Trophoblast cell (in vitro differentiated cells and primary cell): ENCODE results near the gene BCL2L1.
"Not testable (repeated sequence)": the region's sequence is repeated elsewhere in the genome, so short reads cannot be mapped to it uniquely, and the experiment has no call there.

Experiments
- DNase-seq, 2 donors: peaks; one replicate each; pipeline ENCODE4 v3.0.0-alpha.2; 2016
- H2AFZ ChIP-seq: 2 replicates; pipeline ENCODE4 v1.6.1; 2013; ENCODE audit warnings: low read length, moderate library complexity, mild to moderate bottlenecking; ENCODE audit not compliant: insufficient read depth, poor library complexity
- H2AK5ac ChIP-seq: 2 replicates; pipeline ENCODE4 v1.6.1; 2013; ENCODE audit warnings: mild to moderate bottlenecking, low read length
- H2BK120ac ChIP-seq: 2 replicates; pipeline ENCODE4 v1.6.1; 2013; ENCODE audit warnings: low read length, mild to moderate bottlenecking, moderate library complexity; ENCODE audit not compliant: insufficient read depth, poor library complexity
- H2BK12ac ChIP-seq: 2 replicates; pipeline ENCODE4 v1.6.1; 2013; ENCODE audit warnings: mild to moderate bottlenecking, low read length, moderate library complexity
- H2BK5ac ChIP-seq: 2 replicates; pipeline ENCODE4 v1.6.1; 2013; ENCODE audit warnings: low read length, low read depth, moderate library complexity, mild to moderate bottlenecking; ENCODE audit not compliant: poor library complexity
- H3K14ac ChIP-seq: 2 replicates; pipeline ENCODE4 v1.6.1; 2013; ENCODE audit warnings: mild to moderate bottlenecking, low read length
- H3K18ac ChIP-seq: 2 replicates; pipeline ENCODE4 v1.6.1; 2013; ENCODE audit warnings: mild to moderate bottlenecking, low read length
- H3K23ac ChIP-seq: 2 replicates; pipeline ENCODE4 v1.6.1; 2013; ENCODE audit warnings: low read length
- H3K27ac ChIP-seq: 2 replicates; pipeline ENCODE4 v1.5.1; 2013; ENCODE audit warnings: low read depth, mild to moderate bottlenecking, inconsistent platforms, low read length, moderate library complexity
- H3K27me3 ChIP-seq: 2 replicates; pipeline ENCODE4 v1.6.1; 2013; ENCODE audit warnings: inconsistent platforms, mild to moderate bottlenecking, low read length, moderate library complexity; ENCODE audit not compliant: insufficient read depth
- H3K36me3 ChIP-seq, 2 experiments: 1 replicate in 1 of 2; 2 replicates in 1 of 2; pipeline ENCODE4 v1.6.1; 2013; ENCODE audit warnings: low read length in 2 of 2, mild to moderate bottlenecking in 2 of 2, moderate library complexity in 1 of 2; ENCODE audit not compliant: insufficient read depth in 2 of 2, control insufficient read depth in 1 of 2
- H3K4ac ChIP-seq: 2 replicates; pipeline ENCODE4 v1.6.1; 2013; ENCODE audit warnings: low read depth, mild to moderate bottlenecking, low read length, moderate library complexity
- H3K4me1 ChIP-seq, 2 experiments: 1 replicate in 1 of 2; 2 replicates in 1 of 2; pipeline ENCODE4 v1.6.1; 2013; ENCODE audit warnings: low read length in 2 of 2, mild to moderate bottlenecking in 2 of 2, moderate library complexity in 1 of 2; ENCODE audit not compliant: insufficient read depth in 2 of 2, control insufficient read depth in 1 of 2
- H3K4me2 ChIP-seq: 2 replicates; pipeline ENCODE4 v1.6.1; 2013; ENCODE audit warnings: inconsistent platforms, mild to moderate bottlenecking, low read length, moderate library complexity
- H3K4me3 ChIP-seq: 2 replicates; pipeline ENCODE4 v1.5.1; 2013; ENCODE audit warnings: mild to moderate bottlenecking, low read depth, low read length, inconsistent platforms
- H3K79me1 ChIP-seq: one replicate; pipeline ENCODE4 v1.6.1; 2013; ENCODE audit warnings: low read length
- H3K79me2 ChIP-seq: 2 replicates; pipeline ENCODE4 v1.6.1; 2013; ENCODE audit warnings: low read length, mild to moderate bottlenecking; ENCODE audit not compliant: control insufficient read depth, insufficient read depth, poor library complexity
- H3K9ac ChIP-seq: 2 replicates; pipeline ENCODE4 v1.6.1; 2013; ENCODE audit warnings: mild to moderate bottlenecking, low read length
- H3K9me3 ChIP-seq: 2 replicates; pipeline ENCODE4 v1.6.1; 2013; ENCODE audit warnings: low read depth, mild to moderate bottlenecking, control low read depth, inconsistent platforms, low read length; ENCODE audit not compliant: insufficient read depth
- H4K12ac ChIP-seq: 2 replicates; pipeline ENCODE4 v1.6.1; 2013; ENCODE audit warnings: low read depth, mild to moderate bottlenecking, low read length, moderate library complexity
- H4K8ac ChIP-seq: 2 replicates; pipeline ENCODE4 v1.6.1; 2013; ENCODE audit warnings: low read depth, mild to moderate bottlenecking, low read length, moderate library complexity
- H4K91ac ChIP-seq: one replicate; pipeline ENCODE4 v1.6.1; 2013; ENCODE audit warnings: low read depth, mild to moderate bottlenecking, low read length, moderate library complexity
- WGBS: extraction: QIAGEN DNeasy Blood & Tissue Kit; methylation state at CpG from one replicate; pipeline ENCODE4 v1.1.7; 2013; ENCODE audit warnings: missing lambda C conversion rate; ENCODE audit not compliant: insufficient read length, insufficient coverage; ENCODE audit errors: extremely low coverage; 5-methylcytosine and 5-hydroxymethylcytosine counted together

Gene BCL2L1

GRCh38 chr20:31653561-31653960 lies 69.1 kb downstream of the BCL2L1 start:
- no peak overlapping the region for H3K4me2 ChIP-seq

GRCh38 chr20:31652917-31653396 lies 69.7 kb downstream of the BCL2L1 start:
- H3K9me3 ChIP-seq, result no peaks in the 10 kb centered on the region
- no peak overlapping the region for H2BK5ac ChIP-seq
- no peaks in the 10 kb centered on the region for H3K36me3 ChIP-seq
- DNase-seq, result no peak
- H4K8ac ChIP-seq, result no peak overlapping the region
- no peak overlapping the region for H3K4ac ChIP-seq
- H2BK120ac ChIP-seq, result no peak overlapping the region
- no peak overlapping the region for H2AK5ac ChIP-seq
- no peaks in the 10 kb centered on the region for H3K27me3 ChIP-seq
- no peak overlapping the region for H3K23ac ChIP-seq
- H2BK12ac ChIP-seq, result no peak overlapping the region
- no peak overlapping the region for H3K4me3 ChIP-seq
- no peak overlapping the region for H2AFZ ChIP-seq
- no peaks in the 10 kb centered on the region for H3K79me1 ChIP-seq
- no peak overlapping the region for H4K12ac ChIP-seq
- H3K27ac ChIP-seq, result no peak overlapping the region
- H3K4me1 ChIP-seq, result no peaks in the 10 kb centered on the region
- WGBS, result no CpG with 5 or more reads among the region's 5 CpGs
- H3K14ac ChIP-seq, result no peak overlapping the region
- no peaks in the 10 kb centered on the region for H3K79me2 ChIP-seq
- H3K18ac ChIP-seq, result no peak overlapping the region
- H3K4me2 ChIP-seq, result no peak overlapping the region
- no peak overlapping the region for H3K9ac ChIP-seq
- H4K91ac ChIP-seq, result no peak overlapping the region

More at GRCh38 chr20:31653561-31653960, 69.1 kb downstream of the BCL2L1 start:
- no peak overlapping the region for H4K12ac ChIP-seq
- H3K4ac ChIP-seq, result no peak overlapping the region
- no peaks in the 10 kb centered on the region for H3K4me1 ChIP-seq
- H2BK5ac ChIP-seq, result no peak overlapping the region
- H2BK120ac ChIP-seq, result no peak overlapping the region
- H3K27ac ChIP-seq, result no peak overlapping the region
- no peak overlapping the region for H3K9ac ChIP-seq
- no peak overlapping the region for H4K8ac ChIP-seq
- no peak overlapping the region for H3K23ac ChIP-seq
- WGBS, result no CpG with 5 or more reads among the region's 5 CpGs
- DNase-seq, result no peak
- no peaks in the 10 kb centered on the region for H3K36me3 ChIP-seq
- no peaks in the 10 kb centered on the region for H3K9me3 ChIP-seq
- H3K79me1 ChIP-seq, result no peaks in the 10 kb centered on the region
- H4K91ac ChIP-seq, result no peak overlapping the region
- H3K14ac ChIP-seq, result no peak overlapping the region
- H3K18ac ChIP-seq, result no peak overlapping the region
- no peak overlapping the region for H3K4me3 ChIP-seq
- H2AFZ ChIP-seq, result no peak overlapping the region
- H2BK12ac ChIP-seq, result no peak overlapping the region
- H3K27me3 ChIP-seq, result no peaks in the 10 kb centered on the region
- no peak overlapping the region for H2AK5ac ChIP-seq
- no peaks in the 10 kb centered on the region for H3K79me2 ChIP-seq

GRCh38 chr20:31648104-31648503 lies 74.6 kb downstream of the BCL2L1 start:
- not testable (repeated sequence) for H2BK120ac ChIP-seq, H4K91ac ChIP-seq, H2BK12ac ChIP-seq, H3K9ac ChIP-seq, H2AFZ ChIP-seq, H3K9me3 ChIP-seq, H3K4me3 ChIP-seq, H3K4ac ChIP-seq, H2BK5ac ChIP-seq, H3K36me3 ChIP-seq, H3K27ac ChIP-seq, H3K27me3 ChIP-seq, H4K12ac ChIP-seq, H2AK5ac ChIP-seq, H3K14ac ChIP-seq, H3K23ac ChIP-seq, H3K79me2 ChIP-seq, H3K18ac ChIP-seq, H3K4me2 ChIP-seq, DNase-seq, H4K8ac ChIP-seq, H3K79me1 ChIP-seq, H3K4me1 ChIP-seq
- WGBS, result no CpG with 5 or more reads among the region's 3 CpGs

GRCh38 chr20:31644701-31645100 lies 78.0 kb downstream of the BCL2L1 start:
- Histone ChIP-seq H3K4ac (no peak overlapping the region), H3K4me1 (no peaks in the 10 kb centered on the region)

More at GRCh38 chr20:31644701-31645100, 78.0 kb downstream of the BCL2L1 start:
- Histone ChIP-seq H3K4me3 (no peak overlapping the region), H2AFZ (no peak overlapping the region), H3K36me3 (no peaks in the 10 kb centered on the region), H4K91ac (no peak overlapping the region), H3K9ac (no peak overlapping the region), H2BK12ac (no peak overlapping the region), H3K14ac (no peak overlapping the region), H3K9me3 (peaks cover 1% of the 10 kb centered on the region), H3K27me3 (no peaks in the 10 kb centered on the region), H3K27ac (no peak overlapping the region), H3K23ac (no peak overlapping the region), H2BK5ac (no peak overlapping the region), H4K12ac (no peak overlapping the region), H3K4me2 (no peak overlapping the region), H3K79me1 (no peaks in the 10 kb centered on the region), H2AK5ac (no peak overlapping the region), H3K79me2 (no peaks in the 10 kb centered on the region), H3K18ac (no peak overlapping the region), H2BK120ac (no peak overlapping the region), H4K8ac (no peak overlapping the region)
- no CpG with 5 or more reads among the region's 8 CpGs for WGBS
- DNase-seq, result no peak
